SH-SY5Y (cell line): ENCODE measurements around the gene SHISA4.

Source experiments
- GATA2 ChIP-seq: IDR thresholded peaks from 2 replicates; pipeline ENCODE4 v1.6.1; 2011; ENCODE audit warnings: mild to moderate bottlenecking, low read depth, low read length
- GATA3 ChIP-seq: IDR thresholded peaks from 2 replicates; pipeline ENCODE4 v1.6.1; 2011; ENCODE audit warnings: low read depth, mild to moderate bottlenecking, low read length, moderate library complexity

- TF ChIP-seq GATA3: no peak
- no peak for TF ChIP-seq GATA2
Measured at GRCh38 chr1:201840055-201840454, 48.6 kb upstream of the SHISA4 start.
